Ureter (tissue), 1 donor: ENCODE results near the gene PRPF6. TPM values are rescaled to one million over a fixed set of nuclear protein-coding genes. Genes with fewer than 3 reads are reported as not detected.

ENCODE experiments used
- DNase-seq: peaks from one replicate; pipeline ENCODE4 v3.0.0-alpha.2; 2020; ENCODE audit warnings: low spot score
- total RNA-seq: library from RNA; stranded (reverse); gene quantifications from one replicate; pipeline ENCODE4 v1.2.4, GENCODE V29; 2023
- donor health status: DM: yes; HTN: yes; CAD: no.

Gene PRPF6
- total RNA-seq, 1 donor from 2014 or later: 75.0 TPM

- DNase-seq: no peak
Observed at GRCh38 chr20:64076061-64076997, 95.4 kb downstream of the PRPF6 start.

DNA sequence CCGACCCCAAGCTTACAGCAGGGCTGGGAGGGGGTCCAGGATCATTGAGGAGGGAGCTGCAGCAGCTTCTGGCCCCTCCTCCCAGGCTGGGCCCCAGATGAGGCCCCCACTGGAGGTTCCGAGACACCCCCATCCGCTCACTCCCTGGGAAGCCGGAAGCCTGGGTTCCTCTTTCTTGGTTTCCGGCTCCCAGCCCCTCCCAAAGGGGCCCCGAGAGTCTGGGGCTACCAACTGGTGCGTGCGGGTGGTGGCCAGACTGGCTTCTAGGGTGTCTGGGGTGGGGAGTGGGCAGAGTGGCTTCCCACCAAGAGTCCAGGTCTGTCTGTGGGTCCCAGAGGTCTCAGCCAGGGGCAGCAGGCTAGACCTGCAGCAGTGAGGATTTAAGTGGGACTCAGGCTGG, 96.2 kb downstream of the PRPF6 start:
- DNase-seq: no peak

DNA sequence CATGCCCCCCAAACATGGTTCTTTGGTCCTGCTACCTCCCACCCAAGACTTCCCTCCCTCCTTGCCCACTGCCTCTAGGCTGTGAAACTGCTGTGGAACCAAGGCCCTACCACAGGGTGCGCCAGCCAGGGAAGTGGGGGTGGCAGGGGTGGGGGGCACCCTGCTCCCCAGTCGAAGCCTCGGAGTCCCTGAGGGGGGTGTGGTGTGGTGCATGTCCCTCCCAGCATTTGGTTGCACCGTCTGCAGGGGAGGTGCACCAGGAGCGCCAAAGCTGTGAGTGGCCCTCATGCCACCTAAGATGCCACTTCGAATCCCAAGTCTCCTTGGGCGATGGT, 96.6 kb downstream of the PRPF6 start:
- no peak for DNase-seq

- DNase-seq: no peak
Observed at GRCh38 chr20:64077876-64078551, 97.1 kb downstream of the PRPF6 start.

DNA sequence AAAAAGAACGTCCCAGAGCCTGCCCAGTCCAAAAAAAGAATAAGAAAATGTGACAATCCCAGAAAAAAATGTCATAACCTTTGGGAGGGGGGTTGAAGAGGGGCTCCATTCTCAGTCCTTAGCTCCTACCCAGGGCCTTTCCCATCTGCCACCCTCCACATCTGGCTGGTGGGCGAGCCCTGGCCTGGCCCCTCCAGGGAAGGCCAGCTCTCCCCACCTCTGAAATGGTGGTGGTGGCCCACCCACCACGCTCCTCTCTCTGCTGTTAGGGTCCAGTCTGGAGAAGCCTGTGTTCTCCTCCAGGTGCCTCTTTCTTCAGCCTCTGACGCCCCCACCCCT, 98.0 kb downstream of the PRPF6 start:
- no peak for DNase-seq

GRCh38 chr20:64079273-64080012, 98.5 kb downstream of the PRPF6 start, which contains the start of gene RGS19:
Gene RGS19, minus strand, starts transcription at chr20:64079518. Its CDS starts 2,632 bp downstream, at chr20:64076886.
- DNase-seq: no peak

DNA sequence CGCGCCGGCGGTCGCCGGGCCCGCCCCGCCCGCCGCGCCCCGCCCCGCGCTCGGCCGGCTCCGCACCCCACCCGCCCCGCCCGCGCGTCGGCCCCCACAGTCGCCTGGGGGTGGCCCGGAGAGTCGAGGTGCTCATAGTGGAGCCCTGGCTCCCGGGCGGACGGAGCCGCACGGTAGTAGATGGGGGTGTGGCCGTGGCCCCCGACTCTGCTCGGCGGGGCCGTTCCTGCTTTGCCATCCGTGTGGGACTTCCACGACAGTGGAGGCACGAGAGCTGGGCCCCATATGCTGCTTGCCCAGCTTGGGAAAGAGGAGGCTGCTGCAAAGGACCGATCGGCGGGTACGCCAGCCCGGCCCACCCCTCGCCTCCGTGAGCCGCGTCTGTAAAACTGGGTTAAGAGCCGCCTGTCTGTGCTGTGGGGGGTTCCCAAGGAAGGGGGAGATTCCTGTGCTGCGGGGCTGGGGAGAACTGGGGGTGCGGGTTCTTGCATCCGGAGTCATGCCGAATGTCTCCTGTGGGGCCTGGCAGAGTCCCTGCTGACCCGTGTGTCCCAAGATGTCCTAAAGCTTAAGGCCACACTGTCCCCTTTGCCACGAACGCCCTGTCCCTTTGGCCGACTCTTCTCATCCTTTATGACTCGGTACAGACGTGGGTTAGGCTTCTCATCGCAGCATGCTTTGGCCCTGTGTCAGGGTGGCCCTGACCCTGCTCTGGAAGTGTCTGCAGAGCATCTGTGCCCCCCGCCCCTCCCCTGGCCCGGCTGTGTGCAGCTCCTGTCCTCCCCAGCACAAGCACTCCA, 99.3 kb downstream of the PRPF6 start, which contains the start of gene OPRL1:
OPRL1 (plus strand) TSS at position 70 of the 800 bp plus-strand sequence. CDS start 12,639 bp downstream, outside the sequence.
- no peak for DNase-seq

GRCh38 chr20:64080813-64081623, 100.1 kb downstream of the PRPF6 start:
- no peak for DNase-seq

DNA sequence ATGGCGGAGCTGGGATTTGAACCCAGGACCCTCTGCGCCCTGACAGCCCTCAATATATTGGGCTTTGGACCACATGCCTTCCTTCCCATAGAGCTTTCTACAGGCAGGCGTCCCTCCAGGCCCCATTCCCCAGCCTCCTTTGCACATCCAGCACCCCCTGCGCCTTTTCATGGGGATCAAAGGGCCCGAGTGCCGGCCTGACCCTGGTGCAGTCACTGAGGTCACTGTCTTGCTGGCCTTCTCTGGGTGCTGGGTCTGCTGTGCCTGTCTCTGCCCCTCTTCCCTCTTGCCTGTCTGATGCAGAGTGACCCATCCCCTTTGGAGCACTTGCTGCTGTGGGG, 100.7 kb downstream of the PRPF6 start:
- DNase-seq: no peak

DNA sequence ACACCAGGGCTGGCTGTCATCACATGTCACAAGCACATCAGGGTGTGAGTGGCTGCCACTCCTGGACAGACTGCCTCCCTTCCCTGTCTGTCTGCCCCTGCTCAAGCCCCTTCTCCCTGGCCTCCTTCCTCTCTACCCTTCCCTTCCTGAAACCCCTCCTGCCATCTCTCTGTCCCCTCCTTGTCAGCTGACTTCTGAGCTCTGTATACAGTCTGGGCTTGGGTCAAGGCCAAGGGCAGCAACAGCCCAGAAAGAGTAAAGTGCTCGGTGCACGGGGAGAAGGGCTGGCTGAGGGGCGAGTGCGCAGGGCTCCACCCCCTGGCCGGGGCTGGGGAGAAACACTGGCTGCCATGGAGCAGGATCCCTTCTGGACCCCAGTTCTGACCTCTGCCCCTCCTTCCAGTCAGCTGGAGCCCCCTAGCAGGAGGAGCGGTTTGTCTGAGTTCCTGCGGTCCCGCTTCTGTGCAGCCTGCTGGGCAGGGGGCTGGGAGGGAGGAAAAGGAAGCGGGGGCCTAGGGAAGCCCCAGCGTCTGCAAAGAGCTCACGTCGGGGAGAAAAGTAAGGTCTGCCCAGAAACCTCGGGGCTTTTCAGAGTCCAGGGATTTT, 101.3 kb downstream of the PRPF6 start:
- DNase-seq: no peak

Other genes starting within 250 kb of the PRPF6 start
- 7.3 TPM for gene LIME1, start 244.5 kb upstream of the PRPF6 start, total RNA-seq
- 93.6 TPM for gene SLC2A4RG, start 241.4 kb upstream of the PRPF6 start, total RNA-seq
- 10.2 TPM for gene ZBTB46, start 149.9 kb upstream of the PRPF6 start, total RNA-seq
- gene ABHD16B, start 119.6 kb upstream of the PRPF6 start, total RNA-seq: not detected
- 85.4 TPM for gene TPD52L2, start 115.9 kb upstream of the PRPF6 start, total RNA-seq
- gene DNAJC5, start 86.0 kb upstream of the PRPF6 start, total RNA-seq: 52.4 TPM
- 47.6 TPM for gene UCKL1, start 24.7 kb upstream of the PRPF6 start, total RNA-seq
- gene ZNF512B, start 11.2 kb upstream of the PRPF6 start, total RNA-seq: 31.2 TPM
- 17.4 TPM for gene SAMD10, start 1.5 kb upstream of the PRPF6 start, total RNA-seq
- 1.9 TPM for gene C20orf204, start 55.0 kb downstream of the PRPF6 start, total RNA-seq
- gene SOX18, start 68.5 kb downstream of the PRPF6 start, total RNA-seq: 28.1 TPM
- 43.6 TPM for gene TCEA2, start 82.1 kb downstream of the PRPF6 start, total RNA-seq
- 10.3 TPM for gene RGS19, start 98.4 kb downstream of the PRPF6 start, total RNA-seq
- 0.42 TPM for gene OPRL1, start 99.0 kb downstream of the PRPF6 start, total RNA-seq
- not detected for gene LKAAEAR1, start 103.3 kb downstream of the PRPF6 start, total RNA-seq
- gene NPBWR2, start 126.4 kb downstream of the PRPF6 start, total RNA-seq: not detected
- 0.18 TPM for gene MYT1, start 183.3 kb downstream of the PRPF6 start, total RNA-seq